ENCODE results near the gene PPFIBP1. TPM values are rescaled to one million over a fixed set of nuclear protein-coding genes. Genes with fewer than 3 reads are reported as not detected.
"Not testable (repeated sequence)": the region's sequence is repeated elsewhere in the genome, so short reads cannot be mapped to it uniquely, and the experiment has no call there.

The PPFIBP1 gene
- total and polyA plus RNA-seq, 2 of the 13 experiments (the other 11 are each of a cell fraction or from before 2014, with no cell fraction given), result 16.2 to 21.8 TPM

DNA sequence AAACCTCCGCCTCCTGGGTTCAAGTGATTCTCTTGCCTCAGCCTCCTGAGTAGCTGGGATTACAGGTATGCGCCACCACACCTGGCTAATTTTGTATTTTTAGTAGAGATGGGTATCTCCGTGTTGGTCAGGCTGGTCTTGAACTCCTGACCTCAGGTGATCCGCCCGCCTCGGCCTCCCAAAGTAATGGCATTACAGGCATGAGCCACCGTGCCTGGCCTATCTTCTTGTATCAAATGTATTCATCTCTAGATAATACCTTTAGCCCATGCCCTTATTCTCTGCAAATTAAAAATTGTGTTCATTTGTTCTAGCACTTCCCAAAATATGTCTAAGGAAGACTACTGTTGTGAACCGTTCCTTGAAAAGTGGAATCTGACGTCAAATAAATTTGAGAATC is 210.3 kb downstream of the PPFIBP1 start:
- not testable (repeated sequence) for DNase-seq (ENCODE audit: low spot score); H3K79me2 ChIP-seq (ENCODE audit: insufficient read depth, low read length); H3K4me1 ChIP-seq (ENCODE audit: insufficient read depth, low read length); H3K9ac ChIP-seq (ENCODE audit: insufficient read depth, low read depth, low read length); H4K20me1 ChIP-seq (ENCODE audit: insufficient read depth, low read length); FAIRE-seq; H3K4me2 ChIP-seq (ENCODE audit: low read depth, low read length); BruUV-seq (replicated peaks); H3K27me3 ChIP-seq (ENCODE audit: control insufficient read depth in 1 of 2, insufficient read depth in 2 of 2, low read length in 2 of 2); ATAC-seq; H3K27ac ChIP-seq (ENCODE audit: extremely low read length, insufficient read depth, low read length); H2AFZ ChIP-seq (ENCODE audit: low read length); H3K4me3 ChIP-seq (replicated peaks in 1 of 3; ENCODE audit: insufficient read depth in 1 of 3, low read depth in 2 of 3, low read length in 3 of 3); H3K9me3 ChIP-seq (ENCODE audit: low read length)
- 98% methylated on average over 9 of the region's 9 CpGs for WGBS (ENCODE audit: low lambda C conversion rate)
- intact Hi-C loops (cut with micrococcal nuclease; ENCODE audit: unreplicated experiment) (loop anchor here (5.0 to 10.0 kb wide), 2 partner anchors 108 to 1260 kb away; no protein-coding TSS in a partner anchor), in situ Hi-C loops (cut with HindIII; ENCODE audit: extremely low pct_ligation_motif_present, low pct_unique_long_range_greater_than_20kb) (loop anchor here (10.0 to 25.0 kb wide), 2 partner anchors 210 to 428 kb away; no protein-coding TSS in a partner anchor)
- CTCF ChIA-PET (ENCODE audit: low intra/inter-chr PET ratio, low total read pairs), result interaction anchor here (1.1 to 2.1 kb wide), 2 partner anchors 207 to 1138 kb away, joined by 4 to 21 read pairs; no protein-coding TSS in a partner anchor
- H3K36me3 ChIP-seq (replicated peaks in 1 of 2; ENCODE audit: control insufficient read depth in 1 of 2, insufficient read depth in 2 of 2, low read length in 2 of 2), result peaks cover 11 to 48% of the 10 kb centered on the region in 2 experiments
- POLR2A ChIA-PET, result interaction anchor here (1.2 kb wide), 1 partner anchor 45 kb away, joined by 4 read pairs; the partner anchor contains the start of genes KLHL42 and MANSC4

DNA sequence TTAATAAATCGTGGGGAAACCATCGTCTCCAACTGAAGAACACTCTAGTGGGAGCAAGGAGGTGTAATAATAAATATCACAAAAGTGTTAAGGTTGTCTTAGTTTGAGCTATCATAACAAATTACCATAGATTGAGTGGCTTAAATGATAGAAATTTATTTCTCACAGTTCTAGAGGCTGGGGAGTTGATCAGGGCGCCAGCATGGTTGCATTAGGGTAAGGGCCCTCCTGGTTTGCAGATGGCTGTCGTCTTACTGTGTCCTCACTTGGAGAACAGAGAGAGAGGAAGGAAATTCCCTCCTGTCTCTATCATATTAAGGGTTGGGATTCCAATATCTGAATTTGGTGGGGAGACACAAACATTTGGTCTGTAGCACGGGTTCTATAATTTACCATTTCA is 219.6 kb downstream of the PPFIBP1 start:
- CTCF ChIA-PET (ENCODE audit: low intra/inter-chr PET ratio, low total read pairs), result no interaction called here
- Histone ChIP-seq H3K9me3 (ENCODE audit: low read length) (no peaks in the 10 kb centered on the region), H3K36me3 (replicated peaks in 1 of 2; ENCODE audit: control insufficient read depth in 1 of 2, insufficient read depth in 2 of 2, low read length in 2 of 2) (peaks cover 13 to 33% of the 10 kb centered on the region in 2 experiments; a peak in 4 of 5 replicates), H3K4me3 (replicated peaks in 1 of 3; ENCODE audit: insufficient read depth in 1 of 3, low read depth in 2 of 3, low read length in 3 of 3) (no peak overlapping the region), H3K27me3 (ENCODE audit: control insufficient read depth in 1 of 2, insufficient read depth in 2 of 2, low read length in 2 of 2) (no peaks in the 10 kb centered on the region), H4K20me1 (ENCODE audit: insufficient read depth, low read length) (no peaks in the 10 kb centered on the region), H3K9ac (ENCODE audit: insufficient read depth, low read depth, low read length) (no peak overlapping the region), H3K79me2 (ENCODE audit: insufficient read depth, low read length) (no peaks in the 10 kb centered on the region), H3K4me2 (ENCODE audit: low read depth, low read length) (no peak overlapping the region), H3K27ac (ENCODE audit: extremely low read length, insufficient read depth, low read length) (no peak overlapping the region), H2AFZ (ENCODE audit: low read length) (no peak overlapping the region), H3K4me1 (ENCODE audit: insufficient read depth, low read length) (peaks cover 16% of the 10 kb centered on the region; the same call in 1 of the 2 replicates)
- no TSS peak for BruUV-seq (replicated peaks)
- POLR2A ChIA-PET, result no interaction called here
- in situ Hi-C loops (cut with HindIII; ENCODE audit: extremely low pct_ligation_motif_present, low pct_unique_long_range_greater_than_20kb), result loop anchor here (25.0 kb wide), 1 partner anchor 419 kb away; no protein-coding TSS in a partner anchor
- DNase-seq (ENCODE audit: low spot score), result no peak
- FAIRE-seq, result no peak
- 99% methylated on average over 5 of the region's 5 CpGs for WGBS (ENCODE audit: low lambda C conversion rate)
- TF ChIP-seq JUNB (CRISPR knock-in tag; IDR thresholded peaks at IDR 0.05; ENCODE audit: borderline replicate concordance), result no peak
- TF ChIP-seq RAD21 (CRISPR knock-in tag; IDR thresholded peaks at IDR 0.05), result no peak
- no peak for TF ChIP-seq RXRB (CRISPR knock-in tag; IDR thresholded peaks at IDR 0.05; ENCODE audit: borderline replicate concordance)
- no peak for TF ChIP-seq ZNF251 (CRISPR knock-in tag; IDR thresholded peaks at IDR 0.05)
- TF ChIP-seq, protein P1, sequence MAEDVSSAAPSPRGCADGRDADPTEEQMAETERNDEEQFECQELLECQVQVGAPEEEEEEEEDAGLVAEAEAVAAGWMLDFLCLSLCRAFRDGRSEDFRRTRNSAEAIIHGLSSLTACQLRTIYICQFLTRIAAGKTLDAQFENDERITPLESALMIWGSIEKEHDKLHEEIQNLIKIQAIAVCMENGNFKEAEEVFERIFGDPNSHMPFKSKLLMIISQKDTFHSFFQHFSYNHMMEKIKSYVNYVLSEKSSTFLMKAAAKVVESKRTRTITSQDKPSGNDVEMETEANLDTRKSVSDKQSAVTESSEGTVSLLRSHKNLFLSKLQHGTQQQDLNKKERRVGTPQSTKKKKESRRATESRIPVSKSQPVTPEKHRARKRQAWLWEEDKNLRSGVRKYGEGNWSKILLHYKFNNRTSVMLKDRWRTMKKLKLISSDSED (CRISPR knock-in tag; IDR thresholded peaks at IDR 0.05), result no peak
- TF ChIP-seq ZNF101 (CRISPR knock-in tag; IDR thresholded peaks at IDR 0.05; ENCODE audit: borderline replicate concordance, low read depth), result no peak
- no peak for TF ChIP-seq MXI1 (IDR thresholded peaks at IDR 0.05; ENCODE audit: borderline replicate concordance, low read depth, low read length)
- TF ChIP-seq TCF7L2 (IDR thresholded peaks at IDR 0.05; ENCODE audit: low read depth, low read length), result no peak
- no peak for TF ChIP-seq ZNF558 (CRISPR knock-in tag; IDR thresholded peaks at IDR 0.05; ENCODE audit: borderline replicate concordance)
- TF ChIP-seq, protein P2, sequence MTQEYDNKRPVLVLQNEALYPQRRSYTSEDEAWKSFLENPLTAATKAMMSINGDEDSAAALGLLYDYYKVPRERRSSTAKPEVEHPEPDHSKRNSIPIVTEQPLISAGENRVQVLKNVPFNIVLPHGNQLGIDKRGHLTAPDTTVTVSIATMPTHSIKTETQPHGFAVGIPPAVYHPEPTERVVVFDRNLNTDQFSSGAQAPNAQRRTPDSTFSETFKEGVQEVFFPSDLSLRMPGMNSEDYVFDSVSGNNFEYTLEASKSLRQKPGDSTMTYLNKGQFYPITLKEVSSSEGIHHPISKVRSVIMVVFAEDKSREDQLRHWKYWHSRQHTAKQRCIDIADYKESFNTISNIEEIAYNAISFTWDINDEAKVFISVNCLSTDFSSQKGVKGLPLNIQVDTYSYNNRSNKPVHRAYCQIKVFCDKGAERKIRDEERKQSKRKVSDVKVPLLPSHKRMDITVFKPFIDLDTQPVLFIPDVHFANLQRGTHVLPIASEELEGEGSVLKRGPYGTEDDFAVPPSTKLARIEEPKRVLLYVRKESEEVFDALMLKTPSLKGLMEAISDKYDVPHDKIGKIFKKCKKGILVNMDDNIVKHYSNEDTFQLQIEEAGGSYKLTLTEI (CRISPR knock-in tag; conservative IDR thresholded peaks at IDR 0.05), result no peak
- TF ChIP-seq, protein P3, sequence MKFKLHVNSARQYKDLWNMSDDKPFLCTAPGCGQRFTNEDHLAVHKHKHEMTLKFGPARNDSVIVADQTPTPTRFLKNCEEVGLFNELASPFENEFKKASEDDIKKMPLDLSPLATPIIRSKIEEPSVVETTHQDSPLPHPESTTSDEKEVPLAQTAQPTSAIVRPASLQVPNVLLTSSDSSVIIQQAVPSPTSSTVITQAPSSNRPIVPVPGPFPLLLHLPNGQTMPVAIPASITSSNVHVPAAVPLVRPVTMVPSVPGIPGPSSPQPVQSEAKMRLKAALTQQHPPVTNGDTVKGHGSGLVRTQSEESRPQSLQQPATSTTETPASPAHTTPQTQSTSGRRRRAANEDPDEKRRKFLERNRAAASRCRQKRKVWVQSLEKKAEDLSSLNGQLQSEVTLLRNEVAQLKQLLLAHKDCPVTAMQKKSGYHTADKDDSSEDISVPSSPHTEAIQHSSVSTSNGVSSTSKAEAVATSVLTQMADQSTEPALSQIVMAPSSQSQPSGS (CRISPR knock-in tag; IDR thresholded peaks at IDR 0.05), result no peak
- no peak for ATAC-seq
- intact Hi-C loops (cut with micrococcal nuclease; ENCODE audit: unreplicated experiment), result no loop called here
